ENCODE measurements around the gene PAM.

GRCh38 chr5:102874054-102874453 is 118.9 kb downstream of the PAM start:
- TF ChIP-seq CTCF (IDR thresholded peaks at IDR 0.05; ENCODE audit: insufficient read depth, low read length) (no peak), POLR2AphosphoS5 (IDR thresholded peaks at IDR 0.05; ENCODE audit: low read depth) (no peak), REST (IDR thresholded peaks at IDR 0.05; ENCODE audit: insufficient replicate concordance, low read depth) (no peak), GABPA (IDR thresholded peaks at IDR 0.05; ENCODE audit: low read depth) (no peak)
